HG03064 (cell line): ENCODE data around the gene EHD2.
A peak's percentile ranks its signal among the peaks of the same experiment; 100 is the strongest.
"Not testable (repeated sequence)": the region's sequence is repeated elsewhere in the genome, so short reads cannot be mapped to it uniquely, and the experiment has no call there.

Experiments used
- ATAC-seq: cut with Tn5 transposase; IDR thresholded peaks from one replicate; pipeline ENCODE4 v1.9.1; 2021; ENCODE audit warnings: low read depth; ENCODE audit not compliant: unreplicated experiment

Gene EHD2

DNA sequence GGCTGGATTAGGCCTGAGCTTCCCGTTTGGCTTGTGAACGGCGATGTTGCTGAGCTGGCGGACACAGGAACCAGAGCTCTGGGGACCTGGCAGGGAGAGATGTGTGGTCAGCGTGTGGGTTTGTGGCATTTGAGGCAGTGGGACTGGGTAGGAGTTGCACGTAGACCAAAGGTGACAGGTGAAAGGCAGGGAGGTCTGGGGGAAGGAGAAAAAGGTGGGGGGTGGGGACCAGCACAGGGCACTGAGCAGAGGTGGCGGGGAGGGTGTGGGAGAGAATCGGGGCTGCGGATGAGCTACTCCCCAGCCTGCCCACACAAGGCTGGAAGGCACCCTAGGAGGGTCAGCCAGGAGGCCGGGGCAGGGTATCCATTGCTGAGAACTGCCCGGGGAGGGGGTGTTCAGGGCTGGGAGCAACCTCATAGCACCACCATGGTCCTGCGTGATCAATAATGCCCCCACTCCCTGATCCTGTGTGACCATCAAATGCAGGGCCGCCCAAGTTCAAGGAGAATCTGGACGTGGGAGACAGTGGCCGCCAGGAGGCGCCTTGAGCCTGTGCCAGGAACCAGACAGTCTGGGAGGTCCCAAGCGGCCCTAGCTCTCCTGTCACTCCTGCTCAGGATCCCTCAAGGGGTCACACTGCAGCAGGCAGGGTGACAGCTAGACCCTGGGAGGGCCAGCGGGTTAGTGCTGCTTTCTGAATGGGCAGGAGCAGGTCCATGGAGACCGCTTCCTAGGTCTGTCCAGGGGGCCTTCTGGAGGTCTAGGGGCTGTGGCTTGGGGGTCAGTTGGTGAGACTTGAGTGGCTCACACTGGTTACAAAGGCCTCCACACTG is 52.5 kb downstream of the EHD2 start:
- no peak for ATAC-seq

DNA sequence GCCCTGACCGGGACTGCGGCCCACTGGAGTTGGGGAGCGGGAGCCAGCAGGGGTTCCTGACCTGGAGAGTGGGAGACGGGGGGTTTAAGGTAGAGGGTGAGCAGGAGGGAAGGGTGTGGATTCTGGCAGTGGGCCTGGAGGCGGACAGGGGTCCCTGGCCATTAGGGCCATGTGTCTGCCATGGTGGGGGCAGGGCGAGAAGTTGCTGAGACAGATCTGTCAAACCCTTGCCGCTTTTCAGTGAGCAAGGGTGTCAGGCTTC is 53.1 kb downstream of the EHD2 start:
- no peak for ATAC-seq

DNA sequence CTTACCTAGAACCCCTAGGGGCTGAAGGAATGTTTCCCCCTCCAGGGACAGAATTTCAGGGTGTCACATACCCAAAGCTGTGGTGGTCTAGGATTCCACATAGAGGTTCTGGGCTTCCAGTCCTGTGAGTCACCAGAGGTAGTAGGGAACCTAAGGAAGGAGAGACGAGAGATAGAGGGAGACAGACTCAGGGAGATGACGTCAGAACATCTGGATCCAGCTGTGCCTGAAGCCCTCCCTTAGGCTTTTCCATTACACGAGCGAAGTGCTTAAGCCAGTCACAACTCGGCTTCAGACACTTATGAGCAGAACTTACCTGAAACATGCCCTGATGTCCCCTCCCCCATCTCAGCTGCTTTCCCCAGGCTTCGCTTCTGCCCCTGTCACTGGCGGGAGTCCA is 53.4 kb downstream of the EHD2 start:
- ATAC-seq = no peak

DNA sequence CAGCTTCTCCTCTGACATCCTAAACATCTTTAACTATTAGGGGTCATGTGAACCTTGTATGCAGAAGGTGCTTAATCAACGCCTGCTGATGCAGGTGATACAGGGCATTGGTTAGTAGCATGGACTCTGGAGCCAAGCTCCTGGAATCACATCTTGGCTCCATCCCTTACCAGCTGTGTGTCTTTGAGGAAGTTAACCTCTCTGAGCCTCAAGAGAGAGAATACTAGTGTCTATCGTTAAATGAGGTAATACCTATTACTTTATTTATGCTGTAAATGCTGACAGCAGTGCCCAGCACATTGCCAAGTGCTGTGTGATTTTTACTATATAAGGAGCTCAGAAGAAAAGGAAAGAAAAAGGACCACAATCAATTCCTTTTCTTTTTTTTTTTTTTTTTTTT is 54.1 kb downstream of the EHD2 start:
- ATAC-seq = no peak

DNA sequence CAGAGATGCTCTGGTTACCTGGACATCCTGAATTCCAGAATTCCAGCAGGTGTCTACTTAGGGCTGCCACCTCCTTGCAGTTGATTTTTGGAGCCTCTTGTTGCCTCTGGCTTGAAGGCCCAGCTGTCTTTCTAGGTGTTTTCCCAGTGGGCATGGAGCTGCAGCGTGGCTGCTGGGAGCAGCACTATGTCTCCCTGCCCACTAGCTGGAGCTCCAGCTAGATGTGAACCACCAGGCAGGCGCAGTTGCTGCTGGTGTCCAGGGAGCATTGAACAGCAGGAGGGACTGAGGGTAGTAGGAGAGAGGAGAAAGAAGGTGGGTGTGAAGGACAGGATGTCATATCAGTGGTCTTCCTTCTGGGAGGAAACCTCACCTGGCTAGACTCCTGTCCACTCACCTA is 55.4 kb downstream of the EHD2 start:
- no peak for ATAC-seq

DNA sequence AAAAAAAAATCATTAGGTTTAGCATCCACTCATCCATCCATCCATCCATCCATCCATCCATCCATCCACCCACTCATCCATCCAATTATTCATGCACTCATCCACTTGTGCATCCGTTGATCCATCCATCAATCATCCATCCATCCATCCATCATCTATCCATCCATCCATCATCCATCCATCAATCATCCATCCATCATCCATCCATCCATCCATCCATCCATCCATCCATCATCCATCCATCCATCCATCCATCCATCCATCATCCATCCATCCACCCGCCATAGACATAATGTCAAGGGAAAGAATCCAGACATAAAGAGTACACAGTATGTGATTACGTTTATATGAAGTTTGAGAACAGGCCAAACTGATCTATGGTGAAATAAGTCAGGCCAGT is 56.3 kb downstream of the EHD2 start:
- no peak for ATAC-seq

DNA sequence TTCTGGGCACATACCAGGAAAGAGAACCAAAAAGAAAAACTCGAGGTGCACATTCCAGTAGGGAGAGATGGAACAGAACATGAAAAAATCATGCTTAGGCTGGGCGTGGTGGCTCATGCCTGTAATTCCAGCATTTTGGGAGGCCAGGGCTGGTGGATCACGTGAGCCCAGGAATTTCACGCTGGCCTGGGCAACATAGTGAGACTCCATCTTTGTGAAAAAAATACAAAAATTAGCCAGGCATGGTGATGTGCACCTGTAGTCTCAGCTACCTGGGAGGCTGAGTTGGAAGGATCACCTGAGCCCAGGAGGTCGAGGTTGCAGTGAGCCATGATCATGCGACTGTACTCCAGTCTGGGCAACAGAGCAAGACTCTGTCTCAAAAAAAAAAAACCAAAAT is 58.1 kb downstream of the EHD2 start:
- not testable (repeated sequence) for ATAC-seq

DNA sequence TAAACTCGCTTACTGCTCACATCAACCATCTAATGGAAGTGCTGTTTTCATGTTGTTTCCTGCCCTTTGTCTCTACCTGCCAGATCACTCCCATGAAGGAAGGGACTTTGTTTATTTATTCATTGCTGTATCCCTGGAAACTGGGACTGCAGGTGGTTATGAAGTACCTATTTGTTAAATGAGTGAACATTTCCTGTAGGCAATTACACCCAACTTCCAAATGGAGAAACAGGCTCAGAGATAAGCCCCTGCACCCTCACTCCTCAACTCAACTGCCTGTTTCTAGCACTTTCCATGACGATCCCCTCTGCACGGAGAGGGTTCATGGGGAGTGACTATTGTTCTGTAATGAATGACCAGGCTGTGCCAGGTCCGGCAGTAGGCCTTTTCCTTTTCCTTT is 63.3 kb downstream of the EHD2 start:
- ATAC-seq = no peak

DNA sequence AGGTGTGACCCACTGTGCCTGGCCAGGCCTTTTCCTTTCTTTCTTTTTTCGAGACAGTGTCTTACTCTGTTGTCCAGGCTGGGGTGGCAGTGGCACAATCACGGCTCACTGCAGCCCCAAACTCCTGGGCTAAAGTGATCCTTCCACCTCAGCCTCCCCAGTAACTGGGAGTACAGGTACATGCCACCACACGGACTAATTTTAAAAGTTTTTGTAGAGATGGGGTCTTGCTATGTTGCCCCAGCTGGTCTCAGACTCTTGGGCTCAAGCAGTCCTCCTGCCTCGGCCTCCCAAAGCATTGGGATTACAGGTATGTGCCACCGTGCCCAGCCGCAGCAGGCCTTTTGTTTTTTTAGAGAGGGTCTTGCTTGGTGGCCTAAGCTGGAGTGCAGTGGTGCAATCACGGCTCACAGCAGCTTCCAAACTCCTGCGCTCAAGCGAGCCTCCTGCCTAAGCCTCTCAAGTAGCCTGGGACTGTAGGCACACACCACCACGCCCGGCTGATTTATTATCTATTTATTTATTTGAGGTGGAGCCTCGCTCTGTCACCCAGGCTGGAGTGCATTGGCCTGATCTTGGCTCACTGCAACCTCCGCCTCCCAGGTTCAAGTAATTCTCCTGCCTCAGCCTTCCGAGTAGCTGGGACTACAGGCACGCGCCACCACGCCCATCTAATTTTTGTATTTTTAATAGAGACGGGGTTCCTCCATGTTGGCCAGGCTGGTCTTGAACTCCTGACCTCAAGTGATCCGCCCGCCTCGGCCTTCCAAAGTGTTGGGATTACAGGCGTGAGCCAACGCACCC is 64.2 kb downstream of the EHD2 start:
- not testable (repeated sequence) for ATAC-seq

DNA sequence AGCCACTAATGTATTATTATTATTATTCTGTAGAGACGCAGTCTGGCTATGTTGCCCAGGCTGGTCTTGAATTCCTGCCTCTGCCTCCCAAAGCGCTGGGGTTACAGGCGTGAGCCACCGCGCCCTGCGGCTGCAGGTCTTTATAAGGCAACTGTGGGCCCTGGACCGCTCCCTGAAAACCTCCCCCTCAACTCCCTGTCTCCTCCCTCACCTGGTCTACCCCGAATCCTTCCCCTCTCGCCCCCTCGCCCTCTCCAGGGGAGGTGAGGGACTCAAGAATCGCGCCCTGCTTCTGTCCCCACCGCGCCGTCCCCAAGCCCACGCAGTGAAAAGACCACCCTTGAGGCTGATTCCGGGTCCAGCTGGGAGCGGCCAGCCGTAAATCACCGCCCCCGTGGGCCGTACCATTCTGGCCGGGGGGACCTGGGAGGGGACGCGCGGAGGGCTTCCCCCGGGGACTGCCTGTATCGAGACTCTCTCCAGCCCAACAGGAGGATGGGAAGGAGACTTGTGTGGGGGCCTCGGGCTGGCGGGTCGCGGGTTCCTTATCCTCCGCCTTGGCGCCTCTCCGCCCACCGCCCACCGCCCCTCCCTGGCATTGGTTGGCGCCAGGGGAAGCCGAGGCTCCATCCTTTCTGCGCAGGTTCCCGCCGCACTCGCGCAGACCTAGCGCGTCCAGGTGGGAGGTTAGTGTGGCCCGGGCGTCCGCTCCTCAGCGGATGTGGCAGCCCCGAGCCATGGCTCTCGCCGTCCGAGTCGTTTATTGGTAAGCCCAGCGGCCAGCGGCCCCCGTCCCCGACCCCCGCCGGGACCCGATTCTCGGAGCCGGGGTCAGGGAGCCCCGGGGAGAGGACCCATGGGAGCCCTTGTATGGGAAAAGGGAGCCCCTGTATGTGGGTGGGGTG is 65.1 kb downstream of the EHD2 start, which contains the start of gene SELENOW:
SELENOW (plus strand) TSS at position 655 of the 905 bp plus-strand sequence; CDS start at position 738, 83 bp downstream.
- ATAC-seq = peak; percentile 70

DNA sequence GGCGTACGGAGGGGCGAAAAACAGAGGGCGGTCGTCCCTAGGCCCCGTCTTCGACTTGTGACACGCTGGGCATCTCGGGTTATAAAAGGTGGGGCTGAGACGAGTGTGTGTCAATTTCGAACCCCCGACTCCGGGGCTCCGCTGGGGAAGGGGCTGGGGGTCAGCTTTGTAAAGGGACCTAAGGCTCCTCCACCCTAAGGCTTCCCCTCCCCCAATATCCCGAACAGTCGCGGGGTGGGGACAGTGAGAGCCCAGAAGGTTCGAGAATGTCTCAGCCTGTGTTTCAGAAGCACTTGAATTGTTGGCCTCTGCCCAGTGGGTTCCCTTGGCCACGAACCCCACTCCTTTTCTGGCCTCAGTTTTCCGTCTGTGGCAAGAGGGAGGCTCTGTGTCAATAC is 65.7 kb downstream of the EHD2 start:
- no peak for ATAC-seq

DNA sequence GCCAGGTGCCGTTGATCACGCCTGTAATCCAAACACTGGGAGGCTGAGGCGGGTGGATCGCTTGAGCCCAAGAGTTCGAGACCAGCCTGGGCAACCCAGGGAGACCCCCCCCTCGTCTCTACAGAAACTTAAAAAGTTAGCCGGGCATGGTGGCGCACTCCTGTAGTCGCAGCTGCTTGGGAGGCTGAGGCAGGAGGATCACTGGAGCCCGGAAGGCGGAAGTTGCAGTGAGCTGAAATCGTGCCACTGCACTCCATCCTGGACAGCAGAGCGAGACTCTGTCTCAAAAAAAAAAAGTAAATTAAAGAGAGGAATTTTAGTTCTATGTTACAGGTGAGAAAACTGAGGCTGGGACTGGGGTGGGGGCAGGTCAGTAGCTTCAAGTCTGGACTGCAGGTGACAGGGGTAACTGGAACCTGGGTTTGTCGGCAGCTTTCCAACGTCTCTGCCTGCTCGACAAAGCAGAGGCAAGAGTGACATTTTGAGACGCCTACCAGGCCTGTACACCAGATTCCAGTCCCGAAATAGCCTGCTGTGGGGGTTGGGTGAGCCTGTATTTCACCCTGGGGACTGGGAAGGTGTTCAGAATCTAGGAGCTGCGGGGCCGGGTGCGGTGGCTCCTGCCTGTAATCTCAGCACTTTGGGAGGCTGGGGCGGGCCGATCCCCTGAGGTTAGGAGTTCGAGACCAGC is 66.4 kb downstream of the EHD2 start:
- no peak for ATAC-seq

DNA sequence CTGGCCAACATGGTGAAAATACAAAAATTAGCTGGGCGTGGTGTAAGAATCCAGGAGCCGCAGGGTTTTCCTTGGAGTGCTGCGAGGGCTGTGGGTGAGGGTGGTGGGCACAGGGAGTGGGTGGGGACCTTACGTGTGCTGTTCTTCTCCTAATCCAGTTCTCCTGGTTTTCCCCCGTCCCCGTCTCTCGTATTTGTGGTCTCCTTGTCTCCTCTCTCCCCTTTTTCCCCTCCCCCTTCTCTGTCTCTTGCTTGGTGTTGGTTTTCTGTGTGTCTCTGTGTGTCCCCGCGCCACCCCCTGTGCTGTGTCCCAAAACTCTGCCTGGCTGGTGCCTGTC is 67.0 kb downstream of the EHD2 start:
- no peak for ATAC-seq

DNA sequence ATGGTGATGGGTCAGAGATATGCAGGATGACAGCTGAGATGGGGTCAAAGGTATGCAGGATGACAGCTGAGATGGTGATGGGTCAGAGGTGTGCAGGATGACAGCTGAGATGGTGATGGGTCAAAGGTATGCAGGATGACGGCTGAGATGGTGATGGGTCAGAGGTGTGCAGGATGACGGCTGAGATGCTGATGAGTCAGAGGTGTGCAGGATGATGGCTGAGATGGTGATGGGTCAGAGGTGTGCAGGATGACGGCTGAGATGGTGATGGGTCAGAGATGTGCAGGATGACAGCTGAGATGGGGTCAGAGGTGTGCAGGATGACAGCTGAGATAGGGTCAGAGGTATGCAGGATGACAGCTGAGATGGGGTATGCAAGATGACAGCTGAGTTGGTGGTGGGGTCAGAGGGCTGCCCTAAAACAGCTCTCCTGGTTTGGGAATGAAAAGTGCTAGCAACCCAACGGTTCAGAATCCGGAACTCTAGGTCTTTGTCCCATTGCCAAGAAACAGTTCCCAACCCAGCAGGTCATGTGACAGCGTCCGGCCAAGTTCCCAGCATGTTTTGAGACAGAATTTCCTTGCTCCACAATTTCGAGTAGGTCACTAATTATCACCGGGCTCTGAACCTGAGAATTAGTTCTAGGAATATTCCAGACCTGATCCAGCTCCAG is 68.5 kb downstream of the EHD2 start:
- no peak for ATAC-seq

DNA sequence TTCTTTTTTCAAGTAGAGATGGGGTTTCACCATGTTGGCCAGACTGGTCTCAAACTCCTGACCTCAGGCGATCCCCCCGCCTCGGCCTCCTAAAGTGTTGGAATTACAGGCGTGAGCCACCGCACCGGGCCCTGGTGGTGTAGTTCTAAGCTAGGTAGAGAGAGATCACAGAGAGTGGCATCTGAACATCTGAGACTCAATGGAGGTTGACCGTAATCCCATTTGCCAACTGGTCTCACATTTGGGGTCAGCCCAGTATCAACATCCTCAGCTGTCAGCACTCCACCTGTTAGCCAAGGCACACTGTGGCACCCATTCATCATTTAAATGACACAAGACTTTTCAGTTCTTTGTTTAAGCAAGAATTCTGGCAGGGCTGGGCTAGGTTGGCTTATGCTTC is 73.3 kb downstream of the EHD2 start:
- no peak for ATAC-seq

DNA sequence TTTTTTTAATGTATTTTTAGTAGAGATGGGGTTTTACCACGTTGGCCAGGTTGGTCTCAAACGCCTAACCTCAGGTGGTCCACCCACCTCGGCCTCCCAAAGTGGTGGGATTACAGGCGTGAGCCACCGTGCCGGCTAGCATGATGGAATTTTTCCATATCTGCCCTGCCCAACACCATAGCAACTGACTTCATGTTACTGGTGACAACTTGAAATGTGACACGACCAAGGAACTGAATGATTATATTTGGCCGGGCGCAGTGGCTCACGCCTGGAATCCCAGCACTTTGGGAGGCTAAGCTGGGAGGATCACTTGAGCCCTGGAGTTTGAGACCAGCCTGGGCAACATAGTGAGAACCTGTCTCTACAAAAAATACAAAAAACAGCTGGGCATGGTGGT is 74.1 kb downstream of the EHD2 start:
- not testable (repeated sequence) for ATAC-seq

DNA sequence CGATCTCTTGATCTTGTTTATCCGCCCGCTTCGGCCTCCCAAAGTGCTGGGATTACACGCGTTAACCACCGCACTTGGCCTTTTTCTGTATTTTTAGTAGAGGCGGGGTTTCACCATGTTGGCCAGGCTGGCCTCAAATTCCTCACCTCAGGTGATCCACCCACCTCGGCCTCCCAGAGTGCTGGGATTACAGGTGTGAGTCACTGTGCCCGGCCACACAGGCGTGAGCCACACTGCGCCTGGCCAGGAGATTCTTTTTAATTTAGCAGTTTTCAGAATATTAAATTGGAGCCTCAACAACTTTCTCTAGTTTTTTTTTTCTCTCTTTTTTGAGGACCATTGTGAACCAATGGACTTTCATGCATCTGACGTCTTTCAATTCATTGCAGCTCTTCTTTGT is 76.6 kb downstream of the EHD2 start:
- ATAC-seq = not testable (repeated sequence)

DNA sequence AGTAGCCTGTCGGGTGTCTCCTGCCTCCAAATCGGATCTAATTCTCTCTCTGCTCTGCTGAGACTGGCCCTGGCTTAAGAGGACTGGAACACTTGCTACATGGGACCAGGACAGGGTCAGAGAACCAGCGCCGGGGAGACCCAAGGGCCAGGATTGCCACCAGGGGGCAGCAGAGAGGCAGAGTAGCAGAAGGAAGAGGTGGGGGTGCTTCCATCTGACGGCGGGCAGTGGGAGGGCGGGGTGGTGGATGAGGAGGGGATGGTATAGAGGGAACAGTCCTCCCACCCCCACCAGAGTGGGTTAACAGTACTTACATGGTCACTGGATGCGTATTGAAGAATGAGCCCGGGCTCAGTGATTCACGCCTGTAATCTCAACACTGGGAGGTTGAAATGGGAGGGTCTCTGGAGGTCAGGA is 77.2 kb downstream of the EHD2 start:
- no peak for ATAC-seq

DNA sequence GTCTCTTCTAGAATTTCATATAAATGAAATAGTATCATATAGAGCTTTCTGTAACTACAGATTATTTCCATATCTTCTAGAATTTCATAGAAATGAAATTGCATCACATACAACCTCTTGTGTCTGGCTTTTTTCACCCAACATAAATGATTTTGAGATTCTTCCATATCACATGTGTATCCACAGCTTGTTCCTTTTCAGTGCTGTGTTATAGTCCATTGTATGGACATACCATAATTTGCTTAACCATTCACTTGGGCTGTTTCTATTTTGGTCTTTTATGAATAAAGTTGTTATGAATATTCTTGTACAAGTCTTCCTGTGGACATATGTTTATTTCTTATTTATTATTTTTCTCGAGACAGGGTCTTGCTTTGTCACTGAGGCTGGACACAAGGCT is 79.4 kb downstream of the EHD2 start:
- no peak for ATAC-seq
